Measurements from ENCODE around the gene RHEBL1. TPM values are rescaled to one million over a fixed set of nuclear protein-coding genes. Genes with fewer than 3 reads are reported as not detected.

Gene RHEBL1
- total RNA-seq, 2 donors from 2014 or later, result 20.6 to 28.3 TPM

GRCh38 chr12:49033611-49034285 lies 36.0 kb downstream of the RHEBL1 start:
- H3K4me3 Mint-ChIP-seq, result no peak overlapping the region
- H3K27me3 Mint-ChIP-seq (ENCODE audit: low read depth), result no peaks in the 10 kb centered on the region
- H3K9me3 Mint-ChIP-seq, result no peaks in the 10 kb centered on the region
- DNase-seq (no peak), ATAC-seq (replicated peaks in 1 of 2) (no peak)
- H3K36me3 Mint-ChIP-seq (ENCODE audit: insufficient read depth in 2 of 2), result peaks cover under 1 to 17% of the 10 kb centered on the region in 2 donors
- H3K4me1 Mint-ChIP-seq (ENCODE audit: low read depth), result no peaks in the 10 kb centered on the region
- H3K27ac Mint-ChIP-seq, result no peak overlapping the region

DNA sequence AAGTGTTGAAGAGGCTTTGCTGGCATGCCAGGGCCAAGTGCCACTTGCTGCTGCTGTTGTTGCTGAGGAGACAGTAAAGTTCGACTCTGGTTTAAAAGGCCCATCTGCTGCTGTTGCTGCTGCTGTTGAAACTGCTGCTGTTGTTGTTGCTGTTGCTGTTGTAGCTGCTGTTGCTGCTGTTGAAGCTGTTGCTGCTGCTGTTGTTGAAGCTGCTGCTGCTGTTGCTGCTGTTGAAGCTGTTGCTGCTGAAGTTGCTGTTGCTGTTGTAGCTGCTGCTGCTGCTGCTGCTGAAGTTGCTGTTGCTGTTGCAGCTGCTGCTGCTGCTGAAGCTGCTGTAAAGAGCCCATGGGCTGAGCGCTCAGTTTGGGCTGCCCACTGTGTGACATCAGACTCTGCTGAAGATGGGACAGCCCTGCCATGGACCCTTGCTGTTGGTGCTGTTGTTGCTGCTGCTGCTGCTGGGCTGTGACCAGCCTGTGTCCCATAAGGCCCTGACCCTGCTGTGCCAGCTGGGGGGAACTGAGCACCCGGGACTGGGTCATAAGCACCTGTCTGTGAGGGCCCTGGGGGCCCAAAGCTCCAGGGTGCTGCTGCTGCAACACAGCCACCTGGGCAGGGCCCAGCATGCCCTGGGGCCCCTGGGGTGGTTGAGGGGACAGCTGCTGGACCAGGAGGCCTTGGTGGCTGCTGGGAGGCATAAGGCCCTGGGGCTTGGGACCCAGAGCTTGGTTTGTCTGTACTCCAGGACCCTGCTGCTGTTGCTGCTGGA lies 36.9 kb downstream of the RHEBL1 start:
- no peaks in the 10 kb centered on the region for H3K27me3 Mint-ChIP-seq (ENCODE audit: low read depth)
- H3K36me3 Mint-ChIP-seq (ENCODE audit: insufficient read depth in 2 of 2), result peaks cover 3 to 19% of the 10 kb centered on the region in 2 donors
- H3K4me1 Mint-ChIP-seq (ENCODE audit: low read depth), result no peaks in the 10 kb centered on the region
- no peak overlapping the region for H3K4me3 Mint-ChIP-seq
- no peaks in the 10 kb centered on the region for H3K9me3 Mint-ChIP-seq
- no peak overlapping the region for H3K27ac Mint-ChIP-seq
- DNase-seq, result no peak
- no peak for ATAC-seq (replicated peaks in 1 of 2)

DNA sequence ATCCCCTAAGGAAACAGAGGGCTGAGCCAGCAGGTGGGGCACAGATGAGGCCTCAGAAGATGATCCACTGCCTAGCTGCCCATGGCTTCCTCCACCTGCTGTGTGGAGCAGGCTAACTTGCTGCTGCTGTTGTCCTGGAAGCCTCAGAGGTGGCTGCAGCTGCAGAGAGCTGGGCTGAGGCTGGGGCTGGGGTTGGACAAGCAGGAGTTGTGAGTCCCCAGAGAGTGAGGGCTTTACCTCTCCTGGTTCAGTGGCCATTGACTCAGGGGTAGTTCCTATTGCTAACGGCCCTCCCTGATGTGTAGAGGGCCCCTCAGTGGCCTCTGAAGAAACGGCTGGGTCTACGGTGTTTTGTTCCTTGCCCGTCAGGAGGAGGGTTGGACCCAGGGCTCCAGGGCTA lies 37.5 kb downstream of the RHEBL1 start:
- no peak overlapping the region for H3K4me3 Mint-ChIP-seq
- H3K4me1 Mint-ChIP-seq (ENCODE audit: low read depth), result no peaks in the 10 kb centered on the region
- ATAC-seq (replicated peaks in 1 of 2), result no peak
- H3K27ac Mint-ChIP-seq, result no peak overlapping the region
- no peaks in the 10 kb centered on the region for H3K9me3 Mint-ChIP-seq
- H3K36me3 Mint-ChIP-seq (ENCODE audit: insufficient read depth in 2 of 2), result peaks cover 4 to 19% of the 10 kb centered on the region in 2 donors
- H3K27me3 Mint-ChIP-seq (ENCODE audit: low read depth), result no peaks in the 10 kb centered on the region
- no peak for DNase-seq

- DNase-seq, result no peak
- H3K27me3 Mint-ChIP-seq (ENCODE audit: low read depth), result no peaks in the 10 kb centered on the region
- H3K36me3 Mint-ChIP-seq (ENCODE audit: insufficient read depth in 2 of 2), result peaks cover 4 to 16% of the 10 kb centered on the region in 2 donors
These were observed 38.1 kb downstream of the RHEBL1 start for GRCh38 chr12:49031573-49032161.

DNA sequence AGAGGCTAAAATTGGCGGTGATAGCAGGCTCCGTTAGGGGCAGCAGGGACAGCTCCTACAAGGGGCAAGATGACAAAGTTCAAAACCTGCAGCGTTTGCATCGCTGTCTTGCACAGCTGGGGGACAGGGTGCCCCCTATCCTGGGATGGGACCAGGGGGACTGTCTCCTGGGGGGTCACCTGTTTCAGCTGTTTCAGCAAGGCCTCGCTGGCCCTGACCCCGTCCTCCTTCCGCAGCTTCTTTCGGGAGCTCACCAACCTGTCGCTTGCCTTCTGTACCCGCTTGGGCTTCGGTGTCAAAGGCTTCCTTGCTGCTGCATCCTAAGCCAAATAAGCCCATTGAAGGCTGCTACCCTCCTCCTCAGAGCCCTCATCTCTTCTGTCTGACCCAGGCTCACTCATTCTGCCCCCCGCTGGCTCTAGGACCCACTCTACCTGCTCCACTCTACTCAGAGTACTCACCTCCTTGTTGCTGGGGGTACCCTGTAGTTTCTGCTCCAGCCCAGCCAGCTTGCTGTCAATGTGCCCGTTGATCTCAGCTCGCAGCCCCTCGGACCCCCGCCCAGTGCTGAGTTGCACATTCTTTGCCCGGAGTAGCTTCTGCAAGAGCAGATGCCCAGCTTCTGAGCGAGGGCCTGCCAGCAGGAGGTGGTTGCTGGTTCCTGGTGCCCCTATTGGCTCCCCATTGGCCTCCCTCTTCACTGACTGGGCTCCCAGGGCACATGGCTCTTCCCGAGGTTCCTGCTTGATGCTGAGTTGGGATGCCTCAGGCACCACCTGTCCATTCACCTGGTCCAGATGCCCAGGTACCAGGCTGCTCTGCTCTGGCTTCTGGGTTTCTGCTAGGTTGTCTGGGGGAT lies 38.8 kb downstream of the RHEBL1 start:
- Mint-ChIP-seq H3K27me3 (ENCODE audit: low read depth) (no peaks in the 10 kb centered on the region), H3K4me1 (ENCODE audit: low read depth) (no peaks in the 10 kb centered on the region), H3K36me3 (ENCODE audit: insufficient read depth in 2 of 2) (peaks cover 4 to 14% of the 10 kb centered on the region in 2 donors), H3K4me3 (no peak overlapping the region), H3K9me3 (no peaks in the 10 kb centered on the region), H3K27ac (peak overlapping the region; percentile 13)
- ATAC-seq (replicated peaks in 1 of 2), result no peak
- DNase-seq, result no peak

More at GRCh38 chr12:49031573-49032161, 38.1 kb downstream of the RHEBL1 start:
- H3K9me3 Mint-ChIP-seq, result no peaks in the 10 kb centered on the region
- H3K4me1 Mint-ChIP-seq (ENCODE audit: low read depth), result no peaks in the 10 kb centered on the region
- no peak overlapping the region for H3K4me3 Mint-ChIP-seq
- no peak for ATAC-seq (replicated peaks in 1 of 2)
- no peak overlapping the region for H3K27ac Mint-ChIP-seq

DNA sequence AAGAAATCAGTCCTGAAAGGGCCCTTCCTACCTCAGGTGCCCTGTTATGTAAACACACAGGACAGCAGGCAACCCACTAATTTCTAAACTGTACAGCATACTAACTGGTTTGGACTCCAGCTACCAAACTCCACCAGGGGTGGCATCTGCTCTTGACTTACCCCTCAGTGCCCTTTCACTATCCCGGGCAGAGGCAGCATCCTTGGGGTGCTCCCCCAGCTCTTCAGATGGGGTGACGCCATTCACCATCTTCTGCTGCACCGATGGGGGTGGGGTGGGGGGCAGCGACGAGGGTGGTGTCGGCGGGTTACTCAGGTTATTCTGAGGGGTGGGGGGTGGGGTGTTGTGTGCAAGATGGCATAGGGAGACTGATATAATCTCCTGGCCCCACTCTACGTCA lies 39.7 kb downstream of the RHEBL1 start:
- peaks cover 4 to 13% of the 10 kb centered on the region in 2 donors for H3K36me3 Mint-ChIP-seq (ENCODE audit: insufficient read depth in 2 of 2)
- no peak for ATAC-seq (replicated peaks in 1 of 2)
- H3K27me3 Mint-ChIP-seq (ENCODE audit: low read depth), result no peaks in the 10 kb centered on the region
- H3K4me3 Mint-ChIP-seq, result no peak overlapping the region
- no peaks in the 10 kb centered on the region for H3K4me1 Mint-ChIP-seq (ENCODE audit: low read depth)
- no peak overlapping the region for H3K27ac Mint-ChIP-seq
- H3K9me3 Mint-ChIP-seq, result no peaks in the 10 kb centered on the region
- no peak for DNase-seq

DNA sequence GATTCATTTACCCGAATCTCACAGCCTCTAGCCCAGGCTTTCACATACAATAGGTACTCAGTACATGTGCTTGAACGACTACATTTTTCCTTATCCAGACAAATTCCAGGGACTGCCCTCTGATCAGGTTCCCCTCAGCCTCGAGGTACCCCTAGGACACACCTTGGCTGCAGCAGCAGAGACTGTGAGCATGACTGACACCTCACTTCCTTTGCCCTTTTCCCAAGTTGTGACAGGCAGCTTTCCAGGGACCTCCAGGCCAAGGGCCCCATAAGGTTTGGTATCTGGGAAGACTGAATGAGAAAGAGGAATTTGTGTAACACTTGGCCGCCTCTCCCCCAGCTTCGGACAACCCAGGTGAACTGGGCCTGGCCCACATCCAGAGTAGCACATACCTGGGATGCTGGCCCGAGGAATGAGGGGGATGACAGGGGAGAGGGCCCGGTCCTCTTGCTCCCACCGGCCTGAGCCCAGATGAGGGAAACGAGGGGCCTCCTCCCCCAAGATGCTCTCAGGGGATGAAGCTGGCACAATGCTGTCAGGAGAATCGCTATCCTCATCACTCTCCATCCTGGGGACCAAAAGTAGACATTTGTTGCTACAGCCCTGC lies 41.0 kb downstream of the RHEBL1 start:
- H3K4me1 Mint-ChIP-seq (ENCODE audit: low read depth), result no peaks in the 10 kb centered on the region
- H3K36me3 Mint-ChIP-seq (ENCODE audit: insufficient read depth in 2 of 2), result peaks cover 4 to 11% of the 10 kb centered on the region in 2 donors
- no peaks in the 10 kb centered on the region for H3K27me3 Mint-ChIP-seq (ENCODE audit: low read depth)
- ATAC-seq (replicated peaks in 1 of 2), result no peak
- no peak for DNase-seq
- no peak overlapping the region for H3K4me3 Mint-ChIP-seq
- no peak overlapping the region for H3K27ac Mint-ChIP-seq
- H3K9me3 Mint-ChIP-seq, result no peaks in the 10 kb centered on the region

DNA sequence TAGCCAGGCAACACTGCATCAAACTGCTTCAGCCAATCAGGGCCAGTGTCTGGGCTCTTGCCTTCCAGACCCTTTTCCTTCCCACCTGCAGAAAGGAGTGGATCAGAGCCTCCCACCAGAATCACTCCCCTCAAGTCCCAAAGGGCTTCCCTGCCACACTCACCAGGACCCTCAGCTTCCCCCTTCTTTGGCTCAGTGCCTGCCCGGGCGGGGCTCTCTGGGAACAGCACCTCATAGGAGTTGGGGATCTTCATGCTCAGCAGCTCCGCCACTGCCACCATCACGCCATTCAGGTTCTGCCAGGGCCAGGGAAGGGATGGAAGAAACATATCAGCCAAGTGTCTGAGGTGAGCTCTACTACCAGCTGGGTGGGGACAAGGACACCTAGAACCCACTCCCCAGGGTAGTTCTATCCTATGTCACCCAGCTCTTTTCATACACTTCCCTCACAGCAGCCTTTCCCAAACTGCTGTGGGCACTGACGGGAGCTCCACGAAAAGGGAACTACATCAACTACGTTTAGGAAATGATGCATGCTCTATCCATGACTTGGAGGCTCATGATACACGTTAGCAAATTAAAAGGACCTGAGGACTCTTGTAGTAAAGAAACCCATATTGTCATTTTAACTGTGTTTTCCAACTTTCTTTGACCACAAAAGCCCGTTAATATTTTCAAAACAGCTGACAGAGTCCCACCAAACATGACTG lies 41.8 kb downstream of the RHEBL1 start:
- Mint-ChIP-seq H3K9me3 (no peaks in the 10 kb centered on the region), H3K4me1 (ENCODE audit: low read depth) (no peaks in the 10 kb centered on the region), H3K4me3 (no peak overlapping the region), H3K36me3 (ENCODE audit: insufficient read depth in 2 of 2) (peaks cover 4 to 11% of the 10 kb centered on the region in 2 donors), H3K27ac (peak overlapping the region; percentile 30), H3K27me3 (ENCODE audit: low read depth) (no peaks in the 10 kb centered on the region)
- DNase-seq (no peak), ATAC-seq (replicated peaks in 1 of 2) (no peak)

- H3K9me3 Mint-ChIP-seq, result no peaks in the 10 kb centered on the region
- H3K27ac Mint-ChIP-seq, result no peak overlapping the region
- ATAC-seq (replicated peaks in 1 of 2), result no peak
These were observed 42.9 kb downstream of the RHEBL1 start for GRCh38 chr12:49026678-49027480.

DNA sequence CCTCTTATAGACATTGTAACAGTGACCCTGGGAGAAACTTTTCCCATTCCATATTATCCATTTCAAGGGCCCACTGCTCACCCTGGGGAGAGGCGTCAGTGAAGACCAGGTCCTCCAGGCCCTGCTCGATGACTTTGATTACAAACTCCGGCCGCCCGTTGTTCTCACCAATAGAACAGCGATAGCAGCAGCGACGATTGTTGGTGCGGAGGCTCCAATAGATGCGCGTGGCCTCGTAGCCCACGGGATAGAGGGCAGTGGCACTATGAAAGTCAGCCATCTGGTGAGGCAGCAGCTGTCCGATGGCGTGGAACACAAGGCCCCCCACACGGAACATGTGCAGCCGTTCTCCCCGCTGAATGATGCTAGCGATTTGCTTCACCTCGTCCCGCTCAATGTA lies 43.7 kb downstream of the RHEBL1 start:
- Mint-ChIP-seq H3K9me3 (no peaks in the 10 kb centered on the region), H3K4me3 (no peak overlapping the region), H3K27ac (peak overlapping the region; percentile 11), H3K4me1 (ENCODE audit: low read depth) (no peaks in the 10 kb centered on the region), H3K27me3 (ENCODE audit: low read depth) (no peaks in the 10 kb centered on the region), H3K36me3 (ENCODE audit: insufficient read depth in 2 of 2) (peaks cover 4 to 11% of the 10 kb centered on the region in 2 donors)
- ATAC-seq (replicated peaks in 1 of 2) (no peak), DNase-seq (no peak)

More at GRCh38 chr12:49026678-49027480, 42.9 kb downstream of the RHEBL1 start:
- H3K4me3 Mint-ChIP-seq, result no peak overlapping the region
- no peaks in the 10 kb centered on the region for H3K27me3 Mint-ChIP-seq (ENCODE audit: low read depth)
- peaks cover 4 to 11% of the 10 kb centered on the region in 2 donors for H3K36me3 Mint-ChIP-seq (ENCODE audit: insufficient read depth in 2 of 2)
- H3K4me1 Mint-ChIP-seq (ENCODE audit: low read depth), result no peaks in the 10 kb centered on the region
- DNase-seq, result no peak

DNA sequence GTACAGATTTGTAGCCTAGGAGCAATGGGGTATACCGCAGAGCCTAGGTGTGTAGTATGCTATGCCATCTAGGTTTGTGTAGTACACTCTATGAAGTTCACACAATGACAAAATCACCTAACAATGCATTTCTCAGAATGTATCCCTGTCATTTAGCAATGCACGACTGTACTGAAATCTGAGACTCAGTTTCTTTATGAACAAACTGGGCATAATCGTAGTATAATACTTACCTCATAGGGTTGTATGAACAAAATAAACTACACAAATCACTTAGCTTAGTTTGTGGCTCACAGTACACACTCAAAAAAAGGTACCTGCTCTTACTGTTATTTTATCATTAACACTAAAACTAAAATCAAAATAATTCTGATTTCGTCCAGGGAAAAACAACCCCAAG lies 44.3 kb downstream of the RHEBL1 start:
- H3K27ac Mint-ChIP-seq, result peak overlapping the region; percentile 11
- H3K9me3 Mint-ChIP-seq, result no peaks in the 10 kb centered on the region
- peak; percentile 42 to 74 for ATAC-seq (replicated peaks in 1 of 2)
- H3K4me1 Mint-ChIP-seq (ENCODE audit: low read depth), result no peaks in the 10 kb centered on the region
- no peaks in the 10 kb centered on the region for H3K27me3 Mint-ChIP-seq (ENCODE audit: low read depth)
- H3K36me3 Mint-ChIP-seq (ENCODE audit: insufficient read depth in 2 of 2), result peaks cover 4 to 11% of the 10 kb centered on the region in 2 donors
- DNase-seq, result no peak
- H3K4me3 Mint-ChIP-seq, result peak overlapping the region in 1 of 2 donors; percentile 11
